NOMO-1 treated with dmso at 0.1 percent for 144 hours (cell line): Measurements from ENCODE around the gene PRKAG2.
A peak's percentile ranks its signal among the peaks of the same experiment; 100 is the strongest.
"Not testable (repeated sequence)": the region's sequence is repeated elsewhere in the genome, so short reads cannot be mapped to it uniquely, and the experiment has no call there.

Source experiments
- DNase-seq: peaks from one replicate; lab custom pipeline; 2025; ENCODE audit not compliant: unreplicated experiment; lab: John Stamatoyannopoulos, UW

Gene PRKAG2

GRCh38 chr7:151573046-151573445 is 303.9 kb downstream of the PRKAG2 start:
- not testable (repeated sequence) for DNase-seq

- no peak for DNase-seq
Observed at GRCh38 chr7:151572136-151572535, 304.8 kb downstream of the PRKAG2 start.

GRCh38 chr7:151571471-151571870 is 305.4 kb downstream of the PRKAG2 start:
- no peak for DNase-seq

- no peak for DNase-seq
Observed at GRCh38 chr7:151570366-151570915, 306.5 kb downstream of the PRKAG2 start.

GRCh38 chr7:151568956-151569940 is 307.7 kb downstream of the PRKAG2 start:
- DNase-seq, result no peak

- DNase-seq, result peak; percentile 5
Observed at GRCh38 chr7:151566897-151567320, 310.0 kb downstream of the PRKAG2 start.

- no peak for DNase-seq
Observed at GRCh38 chr7:151565541-151565940, 311.4 kb downstream of the PRKAG2 start.

GRCh38 chr7:151560243-151560642 is 316.7 kb downstream of the PRKAG2 start:
- no peak for DNase-seq

GRCh38 chr7:151559557-151560183 is 317.2 kb downstream of the PRKAG2 start:
- DNase-seq, result no peak

GRCh38 chr7:151558575-151558974 is 318.3 kb downstream of the PRKAG2 start:
- no peak for DNase-seq

GRCh38 chr7:151556592-151556991 is 320.3 kb downstream of the PRKAG2 start:
- no peak for DNase-seq

- no peak for DNase-seq
Observed at GRCh38 chr7:151553356-151553755, 323.6 kb downstream of the PRKAG2 start.

GRCh38 chr7:151552352-151553028 is 324.4 kb downstream of the PRKAG2 start:
- no peak for DNase-seq

GRCh38 chr7:151551820-151552219 is 325.1 kb downstream of the PRKAG2 start:
- no peak for DNase-seq

GRCh38 chr7:151550656-151551286 is 326.1 kb downstream of the PRKAG2 start:
- no peak for DNase-seq

GRCh38 chr7:151549644-151550043 is 327.3 kb downstream of the PRKAG2 start:
- no peak for DNase-seq

- no peak for DNase-seq
Observed at GRCh38 chr7:151549083-151549482, 327.8 kb downstream of the PRKAG2 start.

- DNase-seq, result no peak
Observed at GRCh38 chr7:151544183-151544582, 332.7 kb downstream of the PRKAG2 start.

- no peak for DNase-seq
Observed at GRCh38 chr7:151542606-151543130, 334.2 kb downstream of the PRKAG2 start.

GRCh38 chr7:151541709-151542499 is 335.0 kb downstream of the PRKAG2 start:
- no peak for DNase-seq
